Measurements from ENCODE around the gene NLGN1.

NLGN1 gene

GRCh38 chr3:174083706-174084105 is 686.2 kb downstream of the NLGN1 start:
- DNase-seq (ENCODE audit: low read depth in 2 of 2): no peak

DNA sequence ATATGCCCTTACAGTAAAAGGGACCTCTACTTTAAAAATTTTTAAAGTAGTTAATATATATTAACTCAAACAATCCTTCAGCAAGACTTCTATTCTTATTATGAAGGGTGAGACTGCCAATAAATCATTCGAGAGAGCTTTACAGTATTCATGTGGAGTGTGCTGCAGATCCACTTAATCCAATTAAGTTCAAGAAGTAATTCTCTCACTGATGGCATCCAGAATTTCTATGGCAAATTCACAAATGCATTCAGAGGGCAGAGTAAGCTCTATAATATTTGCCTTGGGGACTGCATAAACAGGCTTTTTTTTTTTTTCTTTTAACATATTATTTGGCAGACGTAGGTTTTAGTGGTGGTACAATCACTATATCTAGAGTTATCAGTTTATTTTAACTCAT is 692.0 kb downstream of the NLGN1 start:
- no peak for DNase-seq (ENCODE audit: low read depth in 2 of 2)

DNA sequence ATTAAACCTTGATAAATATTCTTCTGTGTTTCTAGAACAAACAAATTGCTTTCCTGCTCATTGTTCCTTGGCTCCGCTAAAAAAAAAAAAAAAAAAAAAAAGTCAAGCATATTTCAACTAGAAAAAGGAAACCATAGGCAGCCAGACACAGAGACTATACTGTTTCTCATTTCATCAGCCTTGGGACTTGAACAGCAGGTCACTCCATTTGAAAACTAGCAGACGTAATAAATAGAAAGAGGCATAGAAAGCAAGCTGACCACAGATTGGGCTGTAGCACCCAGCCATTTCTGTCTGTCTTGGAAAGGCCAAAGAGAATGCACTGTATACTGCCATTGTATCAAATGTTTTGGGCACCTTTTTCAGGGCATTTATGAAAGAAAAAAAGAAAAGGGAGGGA is 697.1 kb downstream of the NLGN1 start:
- DNase-seq (ENCODE audit: low read depth in 2 of 2): no peak

- DNase-seq (ENCODE audit: low read depth in 2 of 2): no peak
Measured at GRCh38 chr3:174097686-174098085, 700.1 kb downstream of the NLGN1 start.

DNA sequence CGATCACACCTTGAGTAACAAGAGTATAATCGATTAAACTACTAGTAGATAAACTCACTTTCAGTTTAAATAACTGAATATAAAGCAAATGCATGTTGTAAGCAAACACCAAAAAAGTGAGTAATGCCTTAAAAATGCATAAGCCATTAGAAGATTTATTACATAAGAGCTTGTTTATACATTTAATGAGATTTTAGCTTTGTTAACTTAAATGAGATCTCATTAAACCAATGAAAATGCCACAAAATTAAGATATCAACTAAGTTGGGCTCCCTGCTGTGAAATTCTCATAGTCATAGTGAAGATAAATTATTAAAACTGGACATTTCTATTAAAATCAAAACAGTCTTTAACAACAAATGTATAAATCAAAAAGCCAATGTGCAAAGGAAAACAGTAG is 701.2 kb downstream of the NLGN1 start:
- no peak for DNase-seq (ENCODE audit: low read depth in 2 of 2)

DNA sequence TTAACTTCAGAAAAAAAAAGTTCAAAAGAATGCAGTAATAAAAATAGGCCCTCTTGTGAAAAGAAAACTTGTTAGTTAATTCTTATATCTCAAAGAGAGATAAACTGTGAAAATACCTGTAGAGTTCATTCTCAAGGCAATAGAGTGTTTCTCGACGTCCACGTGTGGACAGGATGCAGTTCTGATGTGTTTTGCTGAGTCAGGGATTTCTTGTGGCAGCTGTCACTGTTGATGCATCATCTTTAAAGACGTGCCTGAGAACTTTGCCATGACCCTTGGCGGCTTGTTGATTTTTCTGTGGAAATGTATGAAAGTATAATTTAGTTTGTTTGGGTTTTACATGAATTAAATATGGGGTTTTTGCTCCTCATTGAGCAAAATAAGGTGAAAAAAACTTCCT is 702.2 kb downstream of the NLGN1 start:
- no peak for DNase-seq (ENCODE audit: low read depth in 2 of 2)

DNA sequence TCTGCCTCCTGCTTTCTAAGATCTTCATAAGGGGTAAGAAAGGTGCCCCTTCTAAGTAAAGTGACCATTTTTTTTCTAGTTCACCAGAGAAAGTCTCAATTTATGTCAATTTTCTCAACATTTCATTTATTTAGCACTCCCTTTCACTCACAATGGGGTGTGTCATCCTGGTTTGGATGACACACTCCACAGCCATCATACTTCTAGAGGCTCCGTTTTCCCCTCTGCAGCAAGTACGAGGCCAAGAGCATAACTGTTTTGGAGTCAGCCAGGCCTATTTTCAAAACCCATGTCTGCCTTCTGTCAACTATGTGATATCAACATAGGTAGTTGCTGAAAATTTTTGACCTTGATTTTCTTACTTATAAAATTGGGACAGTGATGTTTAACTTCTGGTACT is 703.2 kb downstream of the NLGN1 start:
- no peak for DNase-seq (ENCODE audit: low read depth in 2 of 2)

DNA sequence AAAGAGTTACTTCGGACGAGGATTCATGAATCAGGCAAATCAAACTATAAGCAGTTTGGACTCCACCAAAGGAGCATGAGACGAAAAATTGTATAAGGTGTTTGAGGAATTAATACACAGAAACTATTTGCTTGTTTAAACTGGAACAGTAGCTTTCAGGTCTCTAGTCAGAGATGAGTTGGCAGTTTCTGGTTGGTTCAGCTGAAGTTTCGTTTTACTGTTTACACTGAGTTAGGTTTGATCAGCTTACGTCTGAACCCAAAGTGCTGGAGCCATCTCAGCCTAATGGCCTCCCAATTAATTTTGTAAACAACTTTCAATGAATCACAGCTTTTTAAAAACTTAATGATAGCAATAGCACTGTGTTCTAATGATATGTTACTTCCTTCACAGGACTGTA is 703.7 kb downstream of the NLGN1 start:
- DNase-seq (ENCODE audit: low read depth in 2 of 2): no peak

GRCh38 chr3:174102274-174102673 is 704.7 kb downstream of the NLGN1 start:
- no peak for DNase-seq (ENCODE audit: low read depth in 2 of 2)

DNA sequence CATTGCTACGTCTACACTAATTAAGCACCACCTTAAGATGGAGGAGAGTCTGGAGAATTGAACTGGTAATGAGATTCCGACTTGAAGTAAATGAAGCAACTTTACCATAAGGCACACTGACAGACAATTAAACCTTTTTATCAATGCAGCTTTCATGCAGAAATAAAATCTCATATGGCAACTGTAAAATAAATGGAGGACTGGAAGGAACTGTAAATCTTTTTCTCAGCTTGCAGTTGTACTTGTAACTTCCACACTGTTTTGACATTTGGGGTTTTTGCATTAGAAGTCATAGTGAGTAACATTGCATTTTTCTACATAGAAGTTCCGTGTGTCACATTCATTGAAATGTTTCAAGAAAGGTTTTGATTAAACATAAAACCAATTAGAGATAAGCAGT is 705.3 kb downstream of the NLGN1 start:
- peak in 1 of 2 experiments; percentile 16 for DNase-seq (ENCODE audit: low read depth in 2 of 2)

- no peak for DNase-seq (ENCODE audit: low read depth in 2 of 2)
Measured at GRCh38 chr3:174110761-174111160, 713.2 kb downstream of the NLGN1 start.

DNA sequence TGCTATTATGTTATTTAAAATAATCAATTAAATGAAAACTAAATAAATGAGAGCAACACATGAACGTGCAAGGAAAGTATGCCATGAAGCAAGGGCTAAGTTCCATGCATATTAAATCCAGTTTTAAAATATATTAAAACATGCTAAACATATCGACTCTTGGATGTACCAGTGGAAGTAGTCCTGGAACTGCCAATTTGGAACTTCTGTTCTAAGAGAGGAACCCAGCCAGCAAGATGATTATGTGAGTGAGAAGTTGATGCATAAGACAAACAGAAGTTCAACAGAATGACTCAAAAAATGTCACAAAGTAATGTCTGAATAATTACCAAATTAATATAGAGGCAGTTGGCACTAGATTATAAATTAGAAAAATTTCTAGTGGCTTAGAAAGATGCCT is 714.2 kb downstream of the NLGN1 start:
- no peak for DNase-seq (ENCODE audit: low read depth in 2 of 2)

DNA sequence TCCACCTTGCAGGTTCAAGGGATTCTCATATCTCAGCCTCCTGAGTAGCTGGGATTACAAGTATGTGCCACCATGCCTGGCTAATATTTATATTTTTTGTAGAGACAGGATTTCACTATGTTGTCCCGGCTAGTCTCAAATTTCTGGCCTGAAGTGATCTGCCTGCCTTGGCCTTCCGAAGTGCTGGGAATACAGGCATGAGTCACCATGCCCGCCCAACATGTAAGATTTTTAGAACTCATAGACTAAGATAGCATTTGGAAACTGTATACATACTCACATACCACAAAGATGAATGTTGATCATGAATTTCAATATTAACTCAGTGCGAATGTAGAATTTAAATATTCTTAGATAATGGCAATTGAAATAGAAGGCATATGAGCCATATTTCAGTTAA is 718.9 kb downstream of the NLGN1 start:
- DNase-seq (ENCODE audit: low read depth in 2 of 2): no peak

- DNase-seq (ENCODE audit: low read depth in 2 of 2): no peak
Measured at GRCh38 chr3:174120997-174121396, 723.5 kb downstream of the NLGN1 start.

DNA sequence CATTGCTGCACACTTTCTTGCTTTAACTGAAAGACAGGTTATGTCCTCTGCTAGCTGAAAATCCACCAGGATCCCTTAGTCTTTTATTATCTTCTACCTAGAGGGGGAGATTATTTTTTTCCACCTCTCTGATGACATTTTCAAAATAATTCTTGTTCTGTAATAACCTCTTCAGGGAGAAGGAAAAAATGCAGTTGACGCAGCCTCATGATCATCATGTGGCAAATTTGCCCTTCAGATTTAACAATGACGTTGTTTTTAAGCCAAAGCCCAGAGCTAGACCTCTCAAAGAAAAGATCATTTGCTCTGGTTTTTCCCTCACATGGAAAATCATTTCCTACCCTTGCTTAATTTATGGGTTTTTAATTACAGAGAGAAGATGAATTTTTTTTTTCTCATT is 724.9 kb downstream of the NLGN1 start:
- no peak for DNase-seq (ENCODE audit: low read depth in 2 of 2)

GRCh38 chr3:174125267-174125824 is 727.8 kb downstream of the NLGN1 start:
- DNase-seq (ENCODE audit: low read depth in 2 of 2): peak; percentile 29 to 37

DNA sequence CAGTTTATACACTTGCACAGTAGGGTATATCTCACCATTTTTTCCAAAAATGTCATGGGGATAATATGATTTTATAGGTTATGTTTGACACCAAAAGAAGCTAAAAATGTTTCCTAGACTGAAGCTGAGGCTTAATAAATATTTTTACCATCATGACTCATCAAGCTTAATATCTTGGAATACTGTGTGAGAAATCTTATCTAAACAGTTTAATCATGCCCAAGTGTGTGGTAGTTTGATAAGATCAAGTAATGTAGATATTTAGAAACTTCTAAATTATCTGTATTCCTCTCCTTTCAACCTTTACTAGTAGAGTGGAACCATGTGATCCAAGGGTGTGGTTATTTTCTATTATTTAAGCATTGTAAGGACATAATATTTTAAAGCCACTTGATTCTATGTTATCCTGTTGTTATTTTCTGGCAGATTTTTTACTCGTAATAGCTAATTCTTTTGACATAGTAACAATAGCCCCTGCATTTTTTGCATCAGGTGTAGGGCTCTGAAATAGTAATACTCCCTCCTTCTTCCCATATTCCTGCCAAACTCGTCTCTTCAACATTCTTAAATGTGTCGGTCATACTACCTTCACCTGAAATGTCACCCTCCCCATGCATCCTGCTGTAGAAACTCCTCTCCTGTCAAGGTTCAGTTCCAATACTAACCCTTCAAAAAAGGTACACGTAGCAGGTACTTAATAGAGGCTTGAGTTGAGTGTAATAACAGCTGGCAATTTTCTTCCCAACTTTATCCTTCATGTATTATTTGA is 729.6 kb downstream of the NLGN1 start:
- no peak for DNase-seq (ENCODE audit: low read depth in 2 of 2)

DNA sequence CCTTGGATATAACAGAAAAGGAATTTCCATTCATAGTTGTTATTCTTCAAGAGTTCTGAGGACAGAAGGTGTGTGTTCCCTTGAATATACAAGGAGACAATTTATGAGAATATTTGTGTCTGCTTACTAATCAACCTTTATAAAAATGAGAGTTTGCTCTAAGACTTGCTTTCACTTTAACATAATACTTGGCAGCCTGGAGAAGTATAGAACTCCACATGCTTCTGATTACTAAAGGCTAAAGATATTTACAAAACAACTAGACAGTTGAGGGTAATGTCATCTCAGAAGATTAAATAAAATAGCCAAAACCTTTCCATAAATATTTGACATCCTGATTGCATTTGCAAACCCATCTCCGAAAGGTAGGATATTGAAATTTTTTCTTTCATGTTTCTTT is 734.5 kb downstream of the NLGN1 start:
- DNase-seq (ENCODE audit: low read depth in 2 of 2): no peak

- no peak for DNase-seq (ENCODE audit: low read depth in 2 of 2)
Measured at GRCh38 chr3:174132421-174133042, 735.0 kb downstream of the NLGN1 start.

DNA sequence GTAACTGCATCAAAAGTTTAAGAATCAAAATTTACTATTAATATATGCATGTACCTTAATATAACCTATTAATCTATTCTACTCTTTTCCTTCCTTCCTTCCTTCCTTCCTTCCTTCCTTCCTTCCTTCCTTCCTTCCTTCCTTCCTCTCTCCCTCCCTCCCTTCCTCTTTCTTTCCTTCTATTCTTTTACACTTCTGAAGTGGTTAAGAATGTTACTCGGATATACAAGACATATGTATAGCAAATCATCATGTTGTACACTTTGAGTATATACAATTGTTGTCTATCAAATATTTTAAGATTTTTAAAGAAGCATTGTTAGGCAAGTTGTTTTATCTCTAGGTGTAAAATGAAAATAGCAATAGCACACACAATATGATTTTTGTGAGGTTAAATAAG is 748.5 kb downstream of the NLGN1 start:
- DNase-seq (ENCODE audit: low read depth in 2 of 2): no peak

DNA sequence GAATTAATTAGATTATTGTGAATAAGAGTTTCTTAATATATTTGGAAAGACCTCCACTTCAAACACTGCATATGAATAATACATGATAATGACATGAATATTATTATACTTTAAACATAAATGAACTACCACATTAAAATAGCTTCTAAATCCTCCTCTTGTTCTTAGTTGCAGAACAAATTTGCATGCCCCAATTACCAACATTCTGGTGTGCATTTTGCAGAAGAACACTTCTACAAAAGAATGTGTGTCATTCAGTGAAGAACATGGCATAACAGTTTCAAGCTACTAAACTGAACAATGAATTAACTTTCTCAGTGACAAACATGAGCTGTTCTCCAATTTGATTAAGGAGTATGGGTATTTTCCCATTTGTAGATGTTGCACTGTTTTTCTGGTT is 750.3 kb downstream of the NLGN1 start:
- DNase-seq (ENCODE audit: low read depth in 2 of 2): no peak

DNA sequence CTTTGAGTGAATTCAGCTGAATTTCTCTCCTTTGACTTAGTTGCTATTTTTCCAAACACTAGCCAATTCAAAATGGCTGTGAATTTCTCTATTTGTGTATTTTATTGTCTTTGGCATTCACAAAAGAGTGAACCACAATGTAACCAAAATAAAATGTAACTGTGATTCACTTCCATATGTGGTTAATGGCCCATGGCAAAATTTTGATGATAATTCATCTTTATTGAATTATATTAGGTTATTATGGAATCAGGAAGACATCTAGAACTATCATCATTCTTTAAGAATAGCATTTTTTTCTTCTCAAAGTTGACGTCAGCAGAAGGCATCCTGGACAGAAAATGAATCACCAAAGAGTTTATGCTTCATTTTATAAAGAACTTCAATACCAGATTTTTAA is 756.3 kb downstream of the NLGN1 start:
- DNase-seq (ENCODE audit: low read depth in 2 of 2): peak; percentile 56 to 68

DNA sequence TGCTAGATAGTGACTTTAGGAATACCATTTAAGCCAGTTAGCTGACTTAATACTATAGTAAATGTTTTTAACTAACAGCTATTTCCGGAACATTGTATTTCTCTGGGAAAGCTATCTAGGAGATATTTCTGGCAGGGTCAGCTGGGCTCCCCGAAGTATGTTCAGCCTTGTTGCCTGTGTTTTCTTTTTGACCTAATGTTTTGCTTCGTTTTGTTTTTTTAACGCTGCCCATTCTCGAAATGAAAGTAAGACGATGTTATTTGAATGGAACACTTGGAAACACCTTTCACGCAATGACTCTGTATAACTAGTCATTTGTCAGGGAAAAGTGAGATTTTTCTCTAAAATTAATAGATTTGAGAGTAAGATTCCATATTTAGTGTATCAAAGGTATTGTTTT is 758.7 kb downstream of the NLGN1 start:
- DNase-seq (ENCODE audit: low read depth in 2 of 2): no peak
